ENCODE measurements around the gene WDTC1. TPM values are rescaled to one million over a fixed set of nuclear protein-coding genes. Genes with fewer than 3 reads are reported as not detected.
A peak's percentile ranks its signal among the peaks of the same experiment; 100 is the strongest.
"Not testable (repeated sequence)": the region's sequence is repeated elsewhere in the genome, so short reads cannot be mapped to it uniquely, and the experiment has no call there.

The WDTC1 gene
- total and polyA plus RNA-seq, 9 of the 15 experiments (the other 6 are each of a cell fraction or from before 2014, with no cell fraction given) = 0.18 to 32.3 (median 8.8) TPM

DNA sequence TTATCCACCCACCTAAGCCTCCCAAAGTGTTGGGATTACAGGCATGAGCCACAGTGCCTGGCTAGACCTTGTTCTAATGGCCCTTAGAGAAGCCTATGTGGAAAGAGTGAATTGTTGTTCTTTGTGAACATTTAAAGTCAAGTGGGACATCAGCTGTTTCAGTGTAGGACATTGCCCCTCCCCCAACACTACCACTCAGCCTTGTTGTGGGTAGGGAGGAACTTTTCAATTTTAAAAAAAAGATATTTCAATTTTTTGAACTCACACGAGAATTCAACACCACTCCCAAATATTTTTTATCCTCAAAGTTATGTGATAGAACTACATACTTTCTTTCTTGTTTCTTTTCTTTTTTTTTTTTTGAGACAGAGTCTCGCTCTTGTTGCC lies 50.8 kb downstream of the WDTC1 start:
- 6% methylated on average over 1 of the region's 2 CpGs for WGBS (ENCODE audit: insufficient coverage, low coverage, missing lambda C conversion rate)
- CTCF ChIA-PET (ENCODE audit: low intra/inter-chr PET ratio) = interaction anchor here (0.6 to 3.6 kb wide), 11 partner anchors 9 to 574 kb away, joined by 3 to 57 read pairs (median 7); no protein-coding TSS in a partner anchor
- intact Hi-C loops (cut with micrococcal nuclease) = loop anchor here (2.0 kb wide), 1 partner anchor 240 kb away; no protein-coding TSS in a partner anchor

GRCh38 chr1:27285821-27286220 lies 51.4 kb downstream of the WDTC1 start:
- H3K4me3 ChIP-seq; H3K27ac ChIP-seq (ENCODE audit: extremely low read depth, low read depth, low read length); H2AFZ ChIP-seq (ENCODE audit: low read depth, low read length); H3K4me2 ChIP-seq (ENCODE audit: insufficient read depth, low read length); H3K79me2 ChIP-seq (ENCODE audit: control insufficient read depth, insufficient read depth, low read length); in situ Hi-C loops (cut with MboI); H3K9me3 ChIP-seq (replicated peaks; ENCODE audit: control insufficient read depth, insufficient read depth, low read depth, low read length); H3K9ac ChIP-seq (ENCODE audit: insufficient read depth in 1 of 2, low read depth in 2 of 2, low read length in 2 of 2); DNase-seq (ENCODE audit: extremely low read depth in 1 of 4, low spot score in 3 of 4); ATAC-seq; H4K20me1 ChIP-seq (replicated peaks; ENCODE audit: control insufficient read depth, insufficient read depth, low read length); H3K27me3 ChIP-seq (ENCODE audit: control insufficient read depth in 2 of 2, insufficient read depth in 2 of 2, low read length in 2 of 2); BruUV-seq (replicated peaks); H3K9me1 ChIP-seq (ENCODE audit: control insufficient read depth, insufficient read depth, low read length); FAIRE-seq; H3K4me1 ChIP-seq (replicated peaks in 1 of 2; ENCODE audit: control insufficient read depth in 2 of 2, insufficient read depth in 2 of 2, low read length in 2 of 2): not testable (repeated sequence)
- ChIA-PET CTCF (ENCODE audit: low intra/inter-chr PET ratio) (interaction anchor here (0.6 to 3.6 kb wide), 4 partner anchors 126 to 240 kb away, joined by 3 to 57 read pairs (median 21); no protein-coding TSS in a partner anchor), POLR2A (interaction anchor here (0.7 to 1.3 kb wide), 4 partner anchors 8 to 107 kb away, joined by 3 read pairs; no protein-coding TSS in a partner anchor)
- H3K36me3 ChIP-seq (ENCODE audit: control insufficient read depth, insufficient read depth, low read length) = peaks cover 18% of the 10 kb centered on the region
- WGBS (ENCODE audit: insufficient coverage, low coverage, missing lambda C conversion rate) = 77% methylated on average over 7 of the region's 7 CpGs
- intact Hi-C loops (cut with micrococcal nuclease) = loop anchor here (2.0 kb wide), 1 partner anchor 241 kb away; no protein-coding TSS in a partner anchor

More for the DNA sequence above, 50.8 kb downstream of the WDTC1 start:
- Histone ChIP-seq H3K9me1 (ENCODE audit: control insufficient read depth, insufficient read depth, low read length) (no peaks in the 10 kb centered on the region), H3K79me2 (ENCODE audit: control insufficient read depth, insufficient read depth, low read length) (no peaks in the 10 kb centered on the region), H3K27ac (ENCODE audit: extremely low read depth, low read depth, low read length) (no peak overlapping the region), H3K4me2 (ENCODE audit: insufficient read depth, low read length) (no peak overlapping the region), H3K4me3 (no peak overlapping the region), H3K36me3 (ENCODE audit: control insufficient read depth, insufficient read depth, low read length) (peaks cover 17% of the 10 kb centered on the region), H3K4me1 (replicated peaks in 1 of 2; ENCODE audit: control insufficient read depth in 2 of 2, insufficient read depth in 2 of 2, low read length in 2 of 2) (0 out of 5 replicates have a peak, but pooled peaks cover 0 to 2% of the 10 kb centered on the region in 2 experiments), H3K9me3 (replicated peaks; ENCODE audit: control insufficient read depth, insufficient read depth, low read depth, low read length) (no peaks in the 10 kb centered on the region), H4K20me1 (replicated peaks; ENCODE audit: control insufficient read depth, insufficient read depth, low read length) (no peaks in the 10 kb centered on the region), H3K9ac (ENCODE audit: insufficient read depth in 1 of 2, low read depth in 2 of 2, low read length in 2 of 2) (no peak overlapping the region), H3K27me3 (ENCODE audit: control insufficient read depth in 2 of 2, insufficient read depth in 2 of 2, low read length in 2 of 2) (no peaks in the 10 kb centered on the region), H2AFZ (ENCODE audit: low read depth, low read length) (no peak overlapping the region)
- in situ Hi-C loops (cut with MboI) = no loop called here
- ATAC-seq = no peak
- FAIRE-seq = no peak
- no TSS peak for BruUV-seq (replicated peaks)
- peak in 2 of 4 experiments; percentile 48 to 54 for DNase-seq (ENCODE audit: extremely low read depth in 1 of 4, low spot score in 3 of 4)
- TF ChIP-seq ZNF668 (CRISPR knock-in tag; IDR thresholded peaks at IDR 0.05) = no peak
- no peak for TF ChIP-seq CBX5 (IDR thresholded peaks at IDR 0.05; ENCODE audit: borderline replicate concordance, low read depth)
- TF ChIP-seq MECOM (CRISPR knock-in tag; IDR thresholded peaks at IDR 0.05) = no peak
- TF ChIP-seq MED1 (CRISPR knock-in tag; IDR thresholded peaks at IDR 0.05; ENCODE audit: borderline replicate concordance) = no peak
- TF ChIP-seq ZEB2 (IDR thresholded peaks at IDR 0.05) = no peak
- TF ChIP-seq ARID3A (IDR thresholded peaks at IDR 0.05; ENCODE audit: borderline replicate concordance, low read depth, low read length) = no peak
- TF ChIP-seq, protein P1, sequence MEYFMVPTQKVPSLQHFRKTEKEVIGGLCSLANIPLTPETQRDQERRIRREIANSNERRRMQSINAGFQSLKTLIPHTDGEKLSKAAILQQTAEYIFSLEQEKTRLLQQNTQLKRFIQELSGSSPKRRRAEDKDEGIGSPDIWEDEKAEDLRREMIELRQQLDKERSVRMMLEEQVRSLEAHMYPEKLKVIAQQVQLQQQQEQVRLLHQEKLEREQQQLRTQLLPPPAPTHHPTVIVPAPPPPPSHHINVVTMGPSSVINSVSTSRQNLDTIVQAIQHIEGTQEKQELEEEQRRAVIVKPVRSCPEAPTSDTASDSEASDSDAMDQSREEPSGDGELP (CRISPR knock-in tag; IDR thresholded peaks at IDR 0.05; ENCODE audit: borderline replicate concordance) = peak; percentile 41; the same call in 1 of the 2 replicates
- TF ChIP-seq RBFOX2 (IDR thresholded peaks at IDR 0.05; ENCODE audit: low read depth, low read length) = no peak
- POLR2A ChIA-PET = interaction anchor here (0.7 to 1.3 kb wide), 4 partner anchors 8 to 108 kb away, joined by 3 read pairs; no protein-coding TSS in a partner anchor

All from K562 (cell line).